HL-60 (cell line): ENCODE measurements around the gene NRXN3.

Experiments
- DNase-seq, 2 experiments: peaks; one replicate each; pipeline ENCODE4 v3.0.0-alpha.2; 2010 to 2020; ENCODE audit warnings: low read depth in 1 of 2, low spot score in 1 of 2
- H3K27ac ChIP-seq: fragments of 250-450 bp; sonication (Bioruptor Pico); replicated peaks from 2 replicates; pipeline ENCODE4 v1.5.1; 2020; ENCODE audit warnings: mild to moderate bottlenecking, moderate library complexity
- H3K27me3 ChIP-seq: fragments of 250-450 bp; sonication (Bioruptor Pico); 2 replicates; pipeline ENCODE4 v1.5.1; 2021; ENCODE audit warnings: mild to moderate bottlenecking, moderate library complexity; ENCODE audit not compliant: insufficient read depth, poor library complexity, severe bottlenecking
- H3K4me3 ChIP-seq: replicated peaks from 2 replicates; pipeline ENCODE4 v1.5.1; 2011; ENCODE audit warnings: mild to moderate bottlenecking, control low read depth, low read length; ENCODE audit not compliant: insufficient read depth
- GABPA ChIP-seq: IDR thresholded peaks from 2 replicates; pipeline ENCODE4 v1.6.1; 2012; ENCODE audit warnings: low read depth
- POLR2AphosphoS5 ChIP-seq: IDR thresholded peaks from 2 replicates; pipeline ENCODE4 v1.6.1; 2012; ENCODE audit warnings: low read depth
- REST ChIP-seq: IDR thresholded peaks from 2 replicates; pipeline ENCODE4 v1.6.1; 2012; ENCODE audit warnings: low read depth; ENCODE audit not compliant: insufficient replicate concordance
- SPI1 ChIP-seq: IDR thresholded peaks from 2 replicates; pipeline ENCODE4 v1.6.1; 2012; ENCODE audit warnings: low read depth, mild to moderate bottlenecking, borderline replicate concordance
- TF ChIP-seq, protein P1 (sequence below): IDR thresholded peaks from one replicate; pipeline ENCODE4 v1.5.1; 2011; ENCODE audit warnings: low read length, control low read depth, inconsistent platforms; ENCODE audit not compliant: insufficient read depth

NRXN3 gene

DNA sequence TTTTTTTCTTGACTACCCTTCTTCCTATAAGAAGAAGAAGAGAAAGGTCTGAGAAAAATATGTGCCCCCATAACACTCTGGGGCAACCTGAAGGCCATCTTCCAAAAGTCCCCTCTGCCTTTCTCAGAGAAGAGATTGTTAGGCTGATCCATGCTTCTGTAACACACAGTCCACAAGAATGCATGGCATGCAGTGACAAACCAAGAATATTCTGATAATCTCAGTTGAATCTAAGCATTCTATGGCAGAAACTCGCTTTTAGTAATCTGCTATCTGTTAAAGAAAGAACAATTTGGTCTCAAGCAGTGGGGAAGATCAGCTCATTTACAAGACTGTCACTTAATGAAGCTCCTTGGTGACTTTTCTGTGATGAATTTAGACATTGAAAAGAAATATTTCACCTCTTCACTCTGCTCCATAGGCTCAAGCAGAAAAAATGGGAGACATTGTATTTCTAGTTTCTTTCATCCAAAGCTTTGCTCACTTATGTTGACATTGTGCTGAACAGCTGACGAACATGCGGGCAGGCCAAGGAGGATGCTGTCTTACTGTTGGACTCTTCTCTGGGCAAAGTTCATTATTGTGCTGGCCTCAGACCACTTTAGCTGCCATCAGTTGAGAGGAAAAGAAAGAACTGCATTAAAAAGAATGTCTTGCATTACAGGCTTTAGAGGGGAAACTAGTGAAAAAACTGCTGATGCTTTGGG is 1084.0 kb downstream of the NRXN3 start:
- H3K27me3 ChIP-seq: no peaks in the 10 kb centered on the region
- DNase-seq: no peak
- TF ChIP-seq, protein P1, sequence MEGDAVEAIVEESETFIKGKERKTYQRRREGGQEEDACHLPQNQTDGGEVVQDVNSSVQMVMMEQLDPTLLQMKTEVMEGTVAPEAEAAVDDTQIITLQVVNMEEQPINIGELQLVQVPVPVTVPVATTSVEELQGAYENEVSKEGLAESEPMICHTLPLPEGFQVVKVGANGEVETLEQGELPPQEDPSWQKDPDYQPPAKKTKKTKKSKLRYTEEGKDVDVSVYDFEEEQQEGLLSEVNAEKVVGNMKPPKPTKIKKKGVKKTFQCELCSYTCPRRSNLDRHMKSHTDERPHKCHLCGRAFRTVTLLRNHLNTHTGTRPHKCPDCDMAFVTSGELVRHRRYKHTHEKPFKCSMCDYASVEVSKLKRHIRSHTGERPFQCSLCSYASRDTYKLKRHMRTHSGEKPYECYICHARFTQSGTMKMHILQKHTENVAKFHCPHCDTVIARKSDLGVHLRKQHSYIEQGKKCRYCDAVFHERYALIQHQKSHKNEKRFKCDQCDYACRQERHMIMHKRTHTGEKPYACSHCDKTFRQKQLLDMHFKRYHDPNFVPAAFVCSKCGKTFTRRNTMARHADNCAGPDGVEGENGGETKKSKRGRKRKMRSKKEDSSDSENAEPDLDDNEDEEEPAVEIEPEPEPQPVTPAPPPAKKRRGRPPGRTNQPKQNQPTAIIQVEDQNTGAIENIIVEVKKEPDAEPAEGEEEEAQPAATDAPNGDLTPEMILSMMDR: no peak
- TF ChIP-seq POLR2AphosphoS5 (no peak), GABPA (no peak), SPI1 (no peak), REST (no peak)
- H3K4me3 ChIP-seq: no peak overlapping the region
- no peak overlapping the region for H3K27ac ChIP-seq

DNA sequence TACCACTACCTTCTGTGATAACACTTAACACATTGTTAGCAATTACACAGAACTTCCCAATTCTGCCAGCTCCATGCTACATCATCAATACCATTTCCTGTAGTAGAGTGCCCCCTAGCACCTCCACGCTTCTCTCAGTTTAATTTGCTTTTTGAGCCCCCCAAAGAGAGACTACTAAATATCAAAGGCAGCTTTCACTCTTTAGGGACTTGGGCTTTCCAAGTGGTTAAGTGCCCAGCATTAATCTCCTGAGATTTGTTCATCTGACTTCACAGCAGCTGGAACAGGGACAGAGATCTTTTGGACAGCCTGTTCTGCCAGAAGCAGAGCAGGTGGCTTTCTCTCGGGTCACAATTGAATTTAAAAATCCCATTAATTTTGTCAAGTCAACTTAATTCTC is 1086.2 kb downstream of the NRXN3 start:
- Histone ChIP-seq H3K4me3 (no peak overlapping the region), H3K27ac (no peak overlapping the region), H3K27me3 (no peaks in the 10 kb centered on the region)
- no peak for TF ChIP-seq SPI1
- no peak for TF ChIP-seq REST
- no peak for TF ChIP-seq GABPA
- TF ChIP-seq, protein P1: no peak
- no peak for TF ChIP-seq POLR2AphosphoS5
- no peak for DNase-seq

- no peaks in the 10 kb centered on the region for H3K27me3 ChIP-seq
- H3K27ac ChIP-seq: no peak overlapping the region
These were observed 1090.2 kb downstream of the NRXN3 start for GRCh38 chr14:79260406-79260805.

More at GRCh38 chr14:79260406-79260805, 1090.2 kb downstream of the NRXN3 start:
- no peak for TF ChIP-seq SPI1
- no peak for TF ChIP-seq POLR2AphosphoS5
- no peak for TF ChIP-seq REST
- DNase-seq: no peak
- no peak overlapping the region for H3K4me3 ChIP-seq
